ENCODE data around the gene FOCAD.
A peak's percentile ranks its signal among the peaks of the same experiment; 100 is the strongest.
"Not testable (repeated sequence)": the region's sequence is repeated elsewhere in the genome, so short reads cannot be mapped to it uniquely, and the experiment has no call there.

FOCAD gene, protein sequence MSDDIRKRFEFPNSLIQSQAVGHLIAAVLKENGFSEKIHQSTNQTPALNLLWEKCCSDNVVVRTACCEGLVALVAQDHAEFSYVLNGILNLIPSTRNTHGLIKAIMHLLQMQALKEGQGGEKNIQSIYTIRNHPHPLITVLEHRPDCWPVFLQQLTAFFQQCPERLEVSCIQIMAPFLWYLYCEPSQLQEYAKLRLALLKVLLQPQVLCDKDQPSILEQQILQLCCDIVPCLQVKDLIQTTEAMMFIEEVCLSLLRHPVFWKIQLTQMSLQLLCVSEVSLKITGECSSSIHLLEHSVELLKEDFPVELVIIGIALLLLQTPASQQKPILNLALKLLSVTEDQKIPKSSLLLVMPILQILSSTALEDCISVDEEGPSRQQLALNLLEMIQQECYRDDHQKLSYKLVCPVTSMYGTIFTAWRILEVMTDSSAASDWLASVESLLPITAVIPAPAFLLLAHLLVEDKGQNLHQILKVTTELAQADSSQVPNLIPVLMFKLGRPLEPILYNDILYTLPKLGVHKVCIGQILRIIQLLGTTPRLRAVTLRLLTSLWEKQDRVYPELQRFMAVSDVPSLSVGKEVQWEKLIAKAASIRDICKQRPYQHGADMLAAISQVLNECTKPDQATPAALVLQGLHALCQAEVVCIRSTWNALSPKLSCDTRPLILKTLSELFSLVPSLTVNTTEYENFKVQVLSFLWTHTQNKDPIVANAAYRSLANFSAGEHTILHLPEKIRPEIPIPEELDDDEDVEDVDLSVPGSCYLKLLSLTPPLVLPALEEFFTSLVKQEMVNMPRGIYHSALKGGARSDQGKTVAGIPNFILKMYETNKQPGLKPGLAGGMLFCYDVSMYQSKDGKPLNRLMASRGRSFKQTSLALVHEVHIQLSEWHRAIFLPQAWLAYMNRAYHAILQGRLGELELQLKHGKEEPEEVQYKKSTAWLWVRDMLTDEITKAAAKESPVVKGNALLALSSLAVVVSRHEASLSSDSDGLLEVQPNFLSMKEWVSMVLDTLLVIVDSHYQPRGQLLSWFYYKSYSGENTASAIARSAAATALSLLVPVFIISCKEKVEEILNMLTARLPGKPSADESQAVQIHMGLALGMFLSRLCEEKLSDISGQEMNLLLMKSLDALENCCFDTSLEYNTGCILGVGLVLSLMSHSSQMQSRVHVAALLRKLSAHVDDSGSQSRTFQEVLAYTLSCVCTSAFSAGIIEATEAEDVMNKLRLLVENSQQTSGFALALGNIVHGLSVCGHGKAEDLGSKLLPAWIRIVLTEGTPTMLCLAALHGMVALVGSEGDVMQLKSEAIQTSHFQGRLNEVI (N-terminal part only)

DNA sequence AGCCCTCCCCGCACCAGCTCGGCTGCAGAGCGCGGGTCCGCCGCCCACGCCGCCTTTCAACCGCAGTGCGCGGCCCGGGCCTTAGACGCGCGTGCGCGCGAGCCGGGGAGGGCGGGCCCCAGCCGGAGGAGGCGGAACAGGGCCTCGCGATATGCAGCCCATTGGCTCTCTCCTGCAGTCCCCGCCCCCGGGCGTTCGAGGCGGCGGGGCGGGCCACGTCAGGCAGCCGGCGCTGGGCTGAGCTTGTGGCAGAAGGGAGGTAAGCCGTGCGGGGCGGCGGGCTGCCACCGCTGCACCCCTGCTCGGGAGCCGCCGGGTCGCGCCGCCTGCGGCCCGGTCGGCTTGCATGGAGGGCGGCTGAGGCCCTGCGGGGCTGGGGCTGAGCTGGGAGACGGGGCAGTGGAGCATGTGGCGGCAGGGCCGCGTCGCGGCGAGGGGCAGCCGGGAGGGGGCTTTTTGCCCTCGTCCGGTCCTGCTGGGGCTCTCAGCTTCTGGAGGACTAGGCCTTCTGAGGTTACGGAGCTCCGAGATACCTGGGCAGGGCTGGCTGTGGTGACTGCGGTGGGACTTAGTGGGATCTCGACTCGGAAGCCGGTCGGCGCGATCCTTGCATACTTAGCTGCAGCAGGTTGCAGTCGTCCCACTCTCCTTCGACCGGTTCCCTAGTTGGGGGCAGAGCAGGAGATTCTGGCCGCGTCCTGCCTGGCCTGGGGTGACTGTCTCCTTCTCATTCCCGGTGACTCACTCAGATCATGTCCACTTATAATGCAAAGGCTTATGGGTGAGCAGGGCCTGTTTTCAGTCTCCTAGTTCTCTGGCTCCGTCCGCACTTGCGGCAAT lies at the start of gene FOCAD:
Gene FOCAD, plus strand, starts transcription at position 225 of the 840 bp plus-strand sequence. CDS start 31,095 bp downstream, outside the sequence.
- peak; percentile 69 for DNase-seq (ENCODE audit: low read depth)

DNA sequence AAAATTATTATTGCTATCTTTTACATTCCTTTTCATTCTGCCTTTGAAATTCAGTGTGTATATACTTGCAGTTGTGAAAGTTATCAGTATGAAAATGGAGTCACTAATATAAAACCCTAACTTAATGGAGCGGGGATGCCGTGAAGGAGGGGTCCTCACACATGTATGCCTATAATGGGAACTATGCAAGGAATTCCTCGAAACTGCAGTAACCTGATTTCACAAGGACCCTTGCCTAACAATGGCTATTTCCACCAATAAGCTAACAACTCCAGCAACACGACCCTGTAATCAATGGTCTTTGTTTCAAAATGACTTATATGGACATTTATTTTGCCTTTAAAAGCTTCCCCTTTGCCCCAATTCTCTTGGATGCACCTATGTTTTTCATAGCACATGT lies 49.2 kb upstream of the FOCAD start:
- DNase-seq (ENCODE audit: low read depth): no peak

DNA sequence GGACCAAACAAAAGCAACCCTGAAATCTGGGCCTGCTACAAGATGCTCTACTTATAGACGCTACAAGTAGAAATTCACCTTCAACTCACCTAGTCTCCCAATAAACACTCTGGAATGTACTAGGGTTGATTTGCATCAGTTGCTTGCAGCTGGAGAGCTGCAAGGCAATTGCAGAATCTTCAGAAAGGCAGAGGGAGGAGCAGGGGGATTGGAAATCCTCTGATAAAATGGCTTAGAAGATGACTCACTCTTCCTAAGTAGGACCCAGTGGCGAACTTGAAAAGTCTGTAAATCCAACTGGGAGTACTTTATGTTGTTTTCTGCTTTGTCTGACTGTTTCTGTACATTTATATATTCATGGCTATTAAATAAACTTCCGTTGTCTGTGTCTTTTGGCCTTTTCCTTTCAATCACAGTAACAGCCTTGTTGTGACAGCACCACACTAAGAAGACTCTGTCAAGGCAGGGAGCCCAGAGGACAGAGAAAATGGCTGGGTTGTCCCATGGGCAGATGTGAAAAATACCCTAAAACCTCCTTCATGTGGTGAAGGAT lies 47.1 kb upstream of the FOCAD start:
- no peak for DNase-seq (ENCODE audit: low read depth)

GRCh38 chr9:20640331-20641187 lies 43.5 kb upstream of the FOCAD start:
- DNase-seq (ENCODE audit: low read depth): no peak

- no peak for DNase-seq (ENCODE audit: low read depth)
Observed at GRCh38 chr9:20642045-20642444, 42.0 kb upstream of the FOCAD start.

GRCh38 chr9:20643660-20644059 lies 40.4 kb upstream of the FOCAD start:
- DNase-seq (ENCODE audit: low read depth): no peak

GRCh38 chr9:20646656-20647055 lies 37.4 kb upstream of the FOCAD start:
- no peak for DNase-seq (ENCODE audit: low read depth)

- no peak for DNase-seq (ENCODE audit: low read depth)
Observed at GRCh38 chr9:20649381-20649780, 34.7 kb upstream of the FOCAD start.

GRCh38 chr9:20650313-20650712 lies 33.7 kb upstream of the FOCAD start:
- DNase-seq (ENCODE audit: low read depth): no peak

DNA sequence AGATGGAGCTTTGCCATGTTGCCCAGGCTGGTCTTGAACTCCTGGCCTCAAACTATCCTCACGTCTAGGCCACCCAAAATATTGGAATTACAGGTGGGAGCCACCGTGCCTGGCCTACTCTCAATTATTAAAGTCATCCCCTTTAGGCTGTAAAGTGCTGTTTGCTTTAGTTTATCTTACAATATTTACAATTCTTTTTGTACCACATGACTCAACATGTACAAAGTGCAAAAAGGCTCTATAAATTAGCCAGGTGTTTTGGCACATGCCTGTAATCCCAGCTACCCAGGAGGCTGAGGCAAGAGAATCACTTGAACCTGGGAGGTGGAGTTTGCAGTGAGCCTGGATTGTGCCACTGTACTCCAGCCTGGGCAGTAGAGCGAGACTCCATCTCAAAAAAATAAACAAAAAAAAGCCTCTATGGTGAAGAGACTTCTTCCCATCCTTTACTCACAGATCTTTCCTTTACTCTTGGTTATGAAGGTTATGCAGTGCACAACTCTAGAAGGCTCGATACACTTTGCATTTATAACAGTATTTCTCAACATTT lies 33.2 kb upstream of the FOCAD start:
- DNase-seq (ENCODE audit: low read depth): no peak

DNA sequence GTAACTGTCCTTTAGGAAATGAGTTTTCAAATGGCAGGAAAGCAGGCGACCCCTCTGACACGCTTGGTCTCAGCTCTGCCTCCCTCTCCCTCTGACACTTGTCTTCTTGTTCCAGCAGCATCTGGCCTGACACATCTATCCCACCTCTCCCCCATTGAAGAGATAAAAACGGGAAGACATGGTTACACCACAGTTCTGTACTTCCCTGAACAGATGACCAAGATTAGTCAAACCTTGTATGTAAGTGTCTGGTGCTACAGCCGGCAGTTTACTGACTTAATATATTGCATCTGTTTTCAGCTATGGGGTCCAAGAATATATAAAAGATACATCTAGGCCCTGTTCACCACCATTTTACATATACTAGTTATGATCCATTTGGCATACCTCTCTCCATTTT lies 32.1 kb upstream of the FOCAD start:
- DNase-seq (ENCODE audit: low read depth): no peak

DNA sequence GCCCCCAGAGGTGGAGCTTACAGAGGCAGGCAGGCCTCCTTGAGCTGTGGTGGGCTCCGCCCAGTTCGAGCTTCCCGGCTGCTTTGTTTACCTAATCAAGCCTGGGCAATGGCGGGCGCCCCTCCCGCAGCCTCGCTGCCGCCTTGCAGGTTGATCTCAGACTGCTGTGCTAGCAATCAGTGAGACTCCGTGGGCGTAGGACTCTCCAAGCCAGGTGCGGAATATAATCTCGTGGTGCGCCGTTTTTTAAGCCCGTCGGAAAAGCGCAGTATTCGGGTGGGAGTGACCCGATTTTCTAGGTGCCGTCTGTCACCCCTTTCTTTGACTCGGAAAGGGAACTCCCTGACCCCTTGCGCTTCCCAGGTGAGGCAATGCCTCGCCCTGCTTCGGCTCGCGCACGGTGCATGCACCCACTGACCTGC lies 25.8 kb upstream of the FOCAD start:
- DNase-seq (ENCODE audit: low read depth): not testable (repeated sequence)

GRCh38 chr9:20658677-20659473 lies 25.2 kb upstream of the FOCAD start:
- no peak for DNase-seq (ENCODE audit: low read depth)

GRCh38 chr9:20659474-20659967 lies 24.5 kb upstream of the FOCAD start:
- DNase-seq (ENCODE audit: low read depth): no peak

GRCh38 chr9:20662156-20662555 lies 21.9 kb upstream of the FOCAD start:
- DNase-seq (ENCODE audit: low read depth): no peak

DNA sequence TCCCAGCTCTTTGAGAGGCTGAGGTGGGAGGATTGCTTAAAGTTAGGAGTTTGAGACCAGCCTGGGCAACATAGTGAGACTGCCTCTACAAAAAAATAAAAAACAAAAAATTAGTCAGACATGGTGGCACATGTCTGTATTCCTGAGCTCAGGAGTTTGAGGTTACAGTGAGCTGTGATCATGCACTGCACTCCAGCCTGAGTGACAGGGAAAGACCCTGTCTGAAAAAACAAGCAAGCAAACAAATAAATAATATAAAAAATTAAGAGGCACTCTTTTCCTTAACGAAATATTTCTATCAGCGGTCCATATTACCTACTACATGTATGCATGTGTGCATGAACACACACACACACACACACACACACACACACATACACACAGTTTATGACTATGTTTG lies 20.9 kb upstream of the FOCAD start:
- no peak for DNase-seq (ENCODE audit: low read depth)

- DNase-seq (ENCODE audit: low read depth): no peak
Observed at GRCh38 chr9:20664501-20664900, 19.6 kb upstream of the FOCAD start.

DNA sequence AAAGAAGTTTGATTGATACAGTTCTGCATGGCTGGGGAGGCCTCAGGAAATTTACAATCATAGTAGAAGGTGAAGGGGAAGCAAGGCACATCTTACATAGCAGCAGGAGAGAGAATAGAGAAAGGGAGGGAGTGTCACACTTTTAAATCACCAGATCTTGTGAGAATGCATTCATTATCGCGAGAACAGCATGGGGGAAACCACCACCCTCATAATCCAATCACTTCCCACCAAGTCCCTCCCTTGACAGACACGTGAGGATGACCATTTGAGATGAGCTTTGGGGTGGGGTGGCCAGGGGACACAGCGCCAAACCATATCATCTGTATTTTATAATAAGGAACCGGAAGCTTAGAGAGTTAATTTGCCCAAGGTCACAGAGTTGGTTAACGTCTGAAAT lies 13.7 kb upstream of the FOCAD start:
- DNase-seq (ENCODE audit: low read depth): no peak

DNA sequence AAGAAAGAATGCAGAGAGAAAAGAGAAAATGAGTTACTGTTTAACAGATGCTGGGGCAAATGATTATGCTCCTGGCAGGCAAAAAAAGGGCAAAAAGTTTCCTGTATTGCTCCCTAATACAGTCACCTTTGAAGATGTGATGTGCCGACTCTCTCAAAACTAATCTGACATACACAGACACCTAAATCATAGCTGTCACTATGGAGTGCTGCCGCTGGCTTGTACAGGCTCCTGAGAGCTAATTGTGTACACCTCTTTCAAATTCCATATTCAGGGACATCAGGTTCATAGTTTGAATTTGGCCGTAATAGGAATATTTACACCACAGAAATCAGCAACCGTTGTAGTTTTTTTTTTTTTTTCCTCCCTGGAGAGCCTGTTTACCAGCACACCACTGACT lies 12.4 kb upstream of the FOCAD start:
- no peak for DNase-seq (ENCODE audit: low read depth)

Data from HS-5 (cell line).